Liver (tissue), 9 donors: ENCODE data around the gene FCF1. TPM values are rescaled to one million over a fixed set of nuclear protein-coding genes. Genes with fewer than 3 reads are reported as not detected.
A peak's percentile ranks its signal among the peaks of the same experiment; 100 is the strongest.

Experiments used
- DNase-seq: peaks from one replicate; pipeline ENCODE4 v3.0.0-alpha.2; 2017; ENCODE audit warnings: low spot score
- H3K27ac ChIP-seq, 2 donors: one replicate each; pipeline ENCODE4 v1.7.0; 2013; ENCODE audit warnings: inconsistent platforms in 2 of 2, low read length in 2 of 2, control low read depth in 1 of 2, low read depth in 1 of 2, mild to moderate bottlenecking in 1 of 2
- H3K27me3 ChIP-seq, 4 donors: one replicate each; pipeline versions ENCODE4 v1.6.1 to v1.7.0; 2013; ENCODE audit warnings: low read length in 3 of 4, inconsistent platforms in 1 of 4, mild to moderate bottlenecking in 1 of 4, moderate library complexity in 1 of 4; ENCODE audit not compliant: control insufficient read depth in 4 of 4, insufficient read depth in 4 of 4
- H3K36me3 ChIP-seq, 4 donors: one replicate each; pipeline versions ENCODE4 v1.6.1 to v1.7.0; 2013; ENCODE audit warnings: low read length in 3 of 4, mild to moderate bottlenecking in 3 of 4, low read depth in 1 of 4, moderate library complexity in 1 of 4; ENCODE audit not compliant: control insufficient read depth in 4 of 4, insufficient read depth in 3 of 4
- H3K4me1 ChIP-seq, 4 donors: one replicate each; pipeline versions ENCODE4 v1.6.1 to v1.7.0; 2013; ENCODE audit warnings: low read length in 3 of 4, mild to moderate bottlenecking in 3 of 4, moderate library complexity in 1 of 4; ENCODE audit not compliant: control insufficient read depth in 4 of 4, insufficient read depth in 4 of 4
- H3K4me3 ChIP-seq, 3 donors: one replicate each; pipeline versions ENCODE4 v1.6.1 to v1.7.0; 2013; ENCODE audit warnings: low read length in 3 of 3, control low read depth in 1 of 3, low read depth in 1 of 3, mild to moderate bottlenecking in 1 of 3
- H3K9ac ChIP-seq, 2 donors: one replicate each; pipeline ENCODE4 v1.7.0; 2013; ENCODE audit warnings: low read length in 2 of 2, mild to moderate bottlenecking in 2 of 2, moderate library complexity in 2 of 2, control low read depth in 1 of 2, low read depth in 1 of 2
- H3K9me3 ChIP-seq, 4 donors: one replicate each; pipeline versions ENCODE4 v1.6.1 to v1.7.0; 2013; ENCODE audit warnings: low read length in 3 of 4; ENCODE audit not compliant: control insufficient read depth in 4 of 4
- EGR1 ChIP-seq, 2 donors: IDR thresholded peaks; 2 replicates each; pipeline ENCODE4 v1.6.1; 2016 to 2018; ENCODE audit warnings: antibody characterized with exemption in 2 of 2, low read depth in 2 of 2
- FOXA1 ChIP-seq: IDR thresholded peaks from 2 replicates; pipeline ENCODE4 v1.6.1; 2016; ENCODE audit warnings: antibody characterized with exemption
- FOXA2 ChIP-seq: IDR thresholded peaks from 2 replicates; pipeline ENCODE4 v1.6.1; 2016; ENCODE audit warnings: antibody characterized with exemption
- GABPA ChIP-seq, 2 donors: IDR thresholded peaks in 1 of 2; conservative IDR thresholded peaks in 1 of 2; 2 replicates each; pipeline ENCODE4 v1.6.1; 2016; ENCODE audit warnings: antibody characterized with exemption in 2 of 2, mild to moderate bottlenecking in 1 of 2, moderate library complexity in 1 of 2
- HNF4A ChIP-seq, 2 donors: conservative IDR thresholded peaks; 2 replicates each; pipeline ENCODE4 v1.6.1; 2016; ENCODE audit warnings: antibody characterized with exemption in 2 of 2, mild to moderate bottlenecking in 2 of 2
- HNF4G ChIP-seq: IDR thresholded peaks from 2 replicates; pipeline ENCODE4 v1.6.1; 2016; ENCODE audit warnings: antibody characterized with exemption
- JUND ChIP-seq, 2 donors: IDR thresholded peaks; 2 replicates each; pipeline ENCODE4 v1.6.1; 2016; ENCODE audit warnings: antibody characterized with exemption in 2 of 2
- MAX ChIP-seq: IDR thresholded peaks from 2 replicates; pipeline ENCODE4 v1.6.1; 2016; ENCODE audit warnings: antibody characterized with exemption
- NR2F2 ChIP-seq: IDR thresholded peaks from 2 replicates; pipeline ENCODE4 v1.6.1; 2016; ENCODE audit warnings: antibody characterized with exemption
- RAD21 ChIP-seq, 2 donors: IDR thresholded peaks; 2 replicates each; pipeline ENCODE4 v1.6.1; 2016; ENCODE audit warnings: antibody characterized with exemption in 2 of 2, mild to moderate bottlenecking in 2 of 2
- REST ChIP-seq: IDR thresholded peaks from 2 replicates; pipeline ENCODE4 v1.6.1; 2016; ENCODE audit warnings: antibody characterized with exemption, mild to moderate bottlenecking
- RXRA ChIP-seq, 2 donors: IDR thresholded peaks; 2 replicates each; pipeline ENCODE4 v1.6.1; 2017 to 2018; ENCODE audit warnings: antibody characterized with exemption in 2 of 2, mild to moderate bottlenecking in 1 of 2
- SP1 ChIP-seq: IDR thresholded peaks from 2 replicates; pipeline ENCODE4 v1.6.1; 2018; ENCODE audit warnings: antibody characterized with exemption, mild to moderate bottlenecking
- TAF1 ChIP-seq: conservative IDR thresholded peaks from 2 replicates; pipeline ENCODE4 v1.6.1; 2016; ENCODE audit warnings: antibody characterized with exemption, mild to moderate bottlenecking
- YY1 ChIP-seq: IDR thresholded peaks from 2 replicates; pipeline ENCODE4 v1.6.1; 2016; ENCODE audit warnings: antibody characterized with exemption, mild to moderate bottlenecking
- WGBS: extraction: QIAGEN DNeasy Blood & Tissue Kit; methylation state at CpG from one replicate; pipeline ENCODE4 v1.1.7; 2013; 5-methylcytosine and 5-hydroxymethylcytosine counted together
- polyA plus RNA-seq, 2 donors: library from polyadenylated mRNA; stranded (reverse) in 1 of 2; unstranded in 1 of 2; fragments of 200-250 nt in 1 of 2; fragments of >200 nt in 1 of 2; fragmentation: Nextera tagmentation in 1 of 2; extraction: Ambion mirVana in 1 of 2; gene quantifications; one replicate each; pipeline versions ENCODE4 v1.2.1 to v1.2.3, GENCODE V29; 2013 to 2015
- total RNA-seq, 2 donors: library from RNA; depleted of rRNA; stranded (reverse); fragments of >200 nt; gene quantifications; one replicate each; pipeline ENCODE4 v1.2.3, GENCODE V29; 2014
- TF ChIP-seq, protein P1 (sequence below): IDR thresholded peaks from 2 replicates; pipeline ENCODE4 v1.6.1; 2016; ENCODE audit warnings: antibody characterized with exemption
- TF ChIP-seq, protein P2 (sequence below): IDR thresholded peaks from 2 replicates; pipeline ENCODE4 v1.6.1; 2016; ENCODE audit warnings: antibody characterized with exemption
- TF ChIP-seq, protein P3 (sequence below): fragments of 150-350 bp; IDR thresholded peaks from 2 replicates; pipeline ENCODE4 v1.5.1; 2017; ENCODE audit warnings: improper control_type of control experiment, low read depth, low read length; ENCODE audit not compliant: missing input control
- donor health status: healthy.
- donor health status: healthy.
- donor health status: healthy.
- donor health status: healthy.
- donor health status: healthy.

FCF1 gene
- total and polyA plus RNA-seq, 4 donors, result 3.7 to 15.3 (median 13.6) TPM

DNA sequence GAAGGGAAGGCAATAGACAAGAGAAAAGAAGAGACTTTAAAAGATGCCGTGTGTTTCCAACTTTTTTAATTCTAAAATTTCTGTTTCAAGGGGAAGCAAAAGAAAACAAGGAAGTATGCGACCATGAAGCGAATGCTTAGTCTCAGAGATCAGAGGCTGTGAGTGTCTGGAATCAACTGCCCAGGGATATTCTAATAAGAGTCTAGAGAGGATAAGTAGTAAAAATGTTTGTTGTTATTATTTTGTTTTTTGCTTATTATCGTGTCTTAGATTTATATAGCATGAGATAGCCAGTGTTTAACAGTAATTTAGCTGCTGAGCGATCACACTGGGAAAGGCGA is 421 bp downstream of the FCF1 start:
- peak overlapping the region; percentile 33 to 45 for H3K27ac ChIP-seq
- TF ChIP-seq RAD21 (IDR thresholded peaks at IDR 0.05), result no peak
- TF ChIP-seq RXRA (IDR thresholded peaks at IDR 0.05), result no peak
- no peak for TF ChIP-seq GABPA (IDR thresholded peaks at IDR 0.05 in 1 of 2, conservative IDR thresholded peaks at IDR 0.05 in 1 of 2)
- no peak for TF ChIP-seq YY1
- 13% methylated on average over 6 of the region's 6 CpGs for WGBS

DNA sequence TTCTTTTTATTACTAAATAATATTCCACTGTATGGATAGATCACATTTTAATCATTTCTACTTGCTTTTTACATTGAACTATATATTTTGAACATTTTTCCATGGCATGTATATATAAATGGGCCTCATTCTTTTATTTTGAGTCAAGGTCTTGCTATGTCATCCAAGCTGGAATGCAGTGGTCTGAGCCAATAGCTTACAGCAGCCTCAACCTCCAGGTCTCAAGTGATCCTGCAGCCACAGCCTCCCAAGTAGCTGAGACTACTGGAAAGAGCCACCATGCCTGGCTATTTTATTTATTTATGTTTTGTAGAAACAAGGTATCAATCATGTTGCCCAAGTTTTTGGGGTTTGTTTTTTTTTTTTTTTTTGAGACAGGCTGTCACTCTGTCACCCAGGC is 7.6 kb downstream of the FCF1 start:
- Histone ChIP-seq H3K9ac (no peak overlapping the region), H3K27ac (no peak overlapping the region), H3K9me3 (no peaks in the 10 kb centered on the region), H3K36me3 (peaks cover 2 to 29% (median 18%) of the 10 kb centered on the region in 4 donors), H3K4me1 (peaks cover 2 to 7% (median 3%) of the 10 kb centered on the region in 4 donors), H3K4me3 (no peak overlapping the region), H3K27me3 (no peaks in the 10 kb centered on the region)
- no peak for TF ChIP-seq MAX
- TF ChIP-seq, protein P1, sequence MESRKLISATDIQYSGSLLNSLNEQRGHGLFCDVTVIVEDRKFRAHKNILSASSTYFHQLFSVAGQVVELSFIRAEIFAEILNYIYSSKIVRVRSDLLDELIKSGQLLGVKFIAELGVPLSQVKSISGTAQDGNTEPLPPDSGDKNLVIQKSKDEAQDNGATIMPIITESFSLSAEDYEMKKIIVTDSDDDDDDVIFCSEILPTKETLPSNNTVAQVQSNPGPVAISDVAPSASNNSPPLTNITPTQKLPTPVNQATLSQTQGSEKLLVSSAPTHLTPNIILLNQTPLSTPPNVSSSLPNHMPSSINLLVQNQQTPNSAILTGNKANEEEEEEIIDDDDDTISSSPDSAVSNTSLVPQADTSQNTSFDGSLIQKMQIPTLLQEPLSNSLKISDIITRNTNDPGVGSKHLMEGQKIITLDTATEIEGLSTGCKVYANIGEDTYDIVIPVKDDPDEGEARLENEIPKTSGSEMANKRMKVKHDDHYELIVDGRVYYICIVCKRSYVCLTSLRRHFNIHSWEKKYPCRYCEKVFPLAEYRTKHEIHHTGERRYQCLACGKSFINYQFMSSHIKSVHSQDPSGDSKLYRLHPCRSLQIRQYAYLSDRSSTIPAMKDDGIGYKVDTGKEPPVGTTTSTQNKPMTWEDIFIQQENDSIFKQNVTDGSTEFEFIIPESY, result no peak
- no peak for DNase-seq

More for the DNA sequence above, 421 bp downstream of the FCF1 start:
- peaks cover 2 to 29% (median 24%) of the 10 kb centered on the region in 4 donors for H3K4me1 ChIP-seq
- H3K4me3 ChIP-seq, result peak overlapping the region; percentile 67 to 84 (median 77)
- no peaks in the 10 kb centered on the region for H3K27me3 ChIP-seq
- peak overlapping the region; percentile 71 to 97 for H3K9ac ChIP-seq
- no peaks in the 10 kb centered on the region for H3K9me3 ChIP-seq
- no peak for DNase-seq
- H3K36me3 ChIP-seq, result peaks cover 2 to 25% (median 11%) of the 10 kb centered on the region in 4 donors

DNA sequence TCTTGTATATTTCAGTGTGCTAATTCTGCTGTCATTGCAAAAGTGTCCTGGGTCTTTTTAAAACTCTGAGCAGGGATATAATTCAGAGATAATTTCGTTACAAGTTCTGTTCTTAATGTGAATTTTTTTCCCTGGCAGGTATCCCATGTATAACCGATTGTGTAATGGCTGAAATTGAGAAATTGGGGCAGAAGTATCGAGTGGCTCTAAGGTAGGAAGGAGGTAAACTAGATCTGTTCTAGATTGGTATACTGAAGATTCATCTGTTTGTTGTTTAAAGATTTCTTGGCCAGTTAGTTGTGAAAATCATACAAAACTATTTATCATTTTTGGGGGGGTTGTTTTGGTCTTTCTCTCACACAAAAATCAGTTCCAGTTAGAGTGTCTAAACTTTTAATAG is 10.2 kb downstream of the FCF1 start:
- Histone ChIP-seq H3K27me3 (no peaks in the 10 kb centered on the region), H3K9me3 (no peaks in the 10 kb centered on the region), H3K4me1 (peaks cover 2 to 7% (median 3%) of the 10 kb centered on the region in 4 donors), H3K36me3 (peaks cover 2 to 11% (median 7%) of the 10 kb centered on the region in 4 donors), H3K4me3 (no peak overlapping the region), H3K27ac (no peak overlapping the region), H3K9ac (no peak overlapping the region)
- DNase-seq, result no peak
- 40% methylated on average over 3 of the region's 3 CpGs for WGBS
- TF ChIP-seq YY1, result peak; percentile 13
- no peak for TF ChIP-seq FOXA1
- TF ChIP-seq SP1, result no peak
- TF ChIP-seq EGR1 (IDR thresholded peaks at IDR 0.05; ENCODE audit: low read depth in 2 of 2), result no peak
- TF ChIP-seq HNF4A (conservative IDR thresholded peaks at IDR 0.05), result peak; percentile 20 to 27
- TF ChIP-seq REST, result no peak
- TF ChIP-seq, protein P1, result no peak
- no peak for TF ChIP-seq TAF1
- no peak for TF ChIP-seq NR2F2
- TF ChIP-seq GABPA (IDR thresholded peaks at IDR 0.05 in 1 of 2, conservative IDR thresholded peaks at IDR 0.05 in 1 of 2), result peak in 1 of 2 donors; percentile 17
- no peak for TF ChIP-seq JUND (IDR thresholded peaks at IDR 0.05)
- TF ChIP-seq, protein P2, sequence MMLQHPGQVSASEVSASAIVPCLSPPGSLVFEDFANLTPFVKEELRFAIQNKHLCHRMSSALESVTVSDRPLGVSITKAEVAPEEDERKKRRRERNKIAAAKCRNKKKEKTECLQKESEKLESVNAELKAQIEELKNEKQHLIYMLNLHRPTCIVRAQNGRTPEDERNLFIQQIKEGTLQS, result no peak
- TF ChIP-seq, protein P3, sequence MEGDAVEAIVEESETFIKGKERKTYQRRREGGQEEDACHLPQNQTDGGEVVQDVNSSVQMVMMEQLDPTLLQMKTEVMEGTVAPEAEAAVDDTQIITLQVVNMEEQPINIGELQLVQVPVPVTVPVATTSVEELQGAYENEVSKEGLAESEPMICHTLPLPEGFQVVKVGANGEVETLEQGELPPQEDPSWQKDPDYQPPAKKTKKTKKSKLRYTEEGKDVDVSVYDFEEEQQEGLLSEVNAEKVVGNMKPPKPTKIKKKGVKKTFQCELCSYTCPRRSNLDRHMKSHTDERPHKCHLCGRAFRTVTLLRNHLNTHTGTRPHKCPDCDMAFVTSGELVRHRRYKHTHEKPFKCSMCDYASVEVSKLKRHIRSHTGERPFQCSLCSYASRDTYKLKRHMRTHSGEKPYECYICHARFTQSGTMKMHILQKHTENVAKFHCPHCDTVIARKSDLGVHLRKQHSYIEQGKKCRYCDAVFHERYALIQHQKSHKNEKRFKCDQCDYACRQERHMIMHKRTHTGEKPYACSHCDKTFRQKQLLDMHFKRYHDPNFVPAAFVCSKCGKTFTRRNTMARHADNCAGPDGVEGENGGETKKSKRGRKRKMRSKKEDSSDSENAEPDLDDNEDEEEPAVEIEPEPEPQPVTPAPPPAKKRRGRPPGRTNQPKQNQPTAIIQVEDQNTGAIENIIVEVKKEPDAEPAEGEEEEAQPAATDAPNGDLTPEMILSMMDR, result no peak
- peak in 1 of 2 donors; percentile 41 for TF ChIP-seq RXRA (IDR thresholded peaks at IDR 0.05)
- no peak for TF ChIP-seq MAX
- TF ChIP-seq FOXA2, result no peak
- TF ChIP-seq RAD21 (IDR thresholded peaks at IDR 0.05), result no peak
- TF ChIP-seq HNF4G, result no peak
